GM23338 (cell line): ENCODE data around the gene C11orf16. TPM values are rescaled to one million over a fixed set of nuclear protein-coding genes. Genes with fewer than 3 reads are reported as not detected.

Experiments used
- ATAC-seq: fragments of 200-7000 bp; cut with Tn5 transposase; 3 replicates; pipeline ENCODE4 v1.9.1; 2020
- DNase-seq: peaks from one replicate; pipeline ENCODE4 v3.0.0-alpha.2; 2015; ENCODE audit warnings: low spot score
- H2AFZ ChIP-seq: fragments of 200-600 bp; sonication (generic); 2 replicates; pipeline ENCODE4 v1.8.0; 2016; ENCODE audit warnings: antibody characterized with exemption, mild to moderate bottlenecking, moderate library complexity
- H3F3A ChIP-seq: fragments of 200-600 bp; sonication (generic); replicated peaks from 2 replicates; pipeline ENCODE4 v1.8.0; 2017; ENCODE audit warnings: antibody characterized with exemption, mixed run types, low read depth
- H3K27ac ChIP-seq: fragments of 200-600 bp; sonication (generic); 2 replicates; pipeline ENCODE4 v1.6.1; 2016; ENCODE audit warnings: low read depth
- H3K27me3 ChIP-seq: fragments of 200-600 bp; sonication (generic); 2 replicates; pipeline ENCODE4 v1.8.0; 2016; ENCODE audit warnings: mild to moderate bottlenecking, mixed run types, moderate library complexity; ENCODE audit not compliant: insufficient read depth
- H3K36me3 ChIP-seq: fragments of 200-600 bp; sonication (generic); 2 replicates; pipeline ENCODE4 v1.8.0; 2016; ENCODE audit warnings: mild to moderate bottlenecking; ENCODE audit not compliant: insufficient read depth
- H3K4me1 ChIP-seq: fragments of 200-600 bp; sonication (generic); 2 replicates; pipeline ENCODE4 v1.8.0; 2016; ENCODE audit warnings: mild to moderate bottlenecking, moderate library complexity; ENCODE audit not compliant: insufficient read depth
- H3K4me2 ChIP-seq: fragments of 200-600 bp; sonication (generic); 2 replicates; pipeline ENCODE4 v1.7.1; 2017; ENCODE audit warnings: mixed run types
- H3K4me3 ChIP-seq: fragments of 200-600 bp; sonication (generic); 2 replicates; pipeline ENCODE4 v1.6.1; 2016; ENCODE audit warnings: mixed run types
- H3K79me2 ChIP-seq: fragments of 200-600 bp; sonication (generic); replicated peaks from 2 replicates; pipeline ENCODE4 v1.8.0; 2017; ENCODE audit warnings: mild to moderate bottlenecking; ENCODE audit not compliant: insufficient read depth
- H3K9me2 ChIP-seq: fragments of 200-600 bp; sonication (generic); 2 replicates; pipeline ENCODE4 v1.8.0; 2017; ENCODE audit not compliant: insufficient read depth
- H4K20me1 ChIP-seq: fragments of 200-600 bp; sonication (generic); replicated peaks from 2 replicates; pipeline ENCODE4 v1.8.0; 2017; ENCODE audit warnings: mild to moderate bottlenecking; ENCODE audit not compliant: insufficient read depth
- H3K27ac Mint-ChIP-seq: 2 replicates; pipeline ENCODE4 v1.8.0; 2020; ENCODE audit warnings: inconsistent platforms, mild to moderate bottlenecking, moderate library complexity, mixed read lengths
- H3K27me3 Mint-ChIP-seq: 3 replicates; pipeline ENCODE4 v1.8.0; 2022; ENCODE audit warnings: low read depth, mild to moderate bottlenecking, moderate library complexity, mixed read lengths, inconsistent platforms; ENCODE audit not compliant: insufficient read depth, poor library complexity
- H3K36me3 Mint-ChIP-seq: 3 replicates; pipeline ENCODE4 v1.8.0; 2021; ENCODE audit warnings: low read depth, mild to moderate bottlenecking, inconsistent platforms, moderate library complexity, mixed read lengths
- H3K4me1 Mint-ChIP-seq: 3 replicates; pipeline ENCODE4 v1.8.0; 2020; ENCODE audit warnings: mild to moderate bottlenecking, inconsistent platforms, mixed read lengths
- H3K4me3 Mint-ChIP-seq: 3 replicates; pipeline ENCODE4 v1.8.0; 2021; ENCODE audit warnings: moderate library complexity, mild to moderate bottlenecking, inconsistent platforms, mixed read lengths
- H3K9me3 Mint-ChIP-seq: 3 replicates; pipeline ENCODE4 v1.8.0; 2020; ENCODE audit warnings: moderate library complexity, mild to moderate bottlenecking, inconsistent platforms, mixed read lengths
- EZH2 ChIP-seq: fragments of 200-600 bp; sonication (generic); IDR thresholded peaks from one replicate; pipeline ENCODE4 v1.8.0; 2017; ENCODE audit warnings: antibody characterized with exemption, mild to moderate bottlenecking, low read depth; ENCODE audit not compliant: unreplicated experiment
- EZH2phosphoT487 ChIP-seq: fragments of 200-600 bp; sonication (generic); IDR thresholded peaks from one replicate; pipeline ENCODE4 v1.8.1; 2018; ENCODE audit warnings: antibody characterized with exemption; ENCODE audit not compliant: unreplicated experiment
- JUNB ChIP-seq: IDR thresholded peaks from one replicate; pipeline ENCODE4 v1.6.1; 2016; ENCODE audit warnings: antibody characterized with exemption; ENCODE audit not compliant: unreplicated experiment
- NANOG ChIP-seq: IDR thresholded peaks from 2 replicates; pipeline ENCODE4 v1.6.1; 2016; ENCODE audit warnings: antibody characterized with exemption, borderline replicate concordance
- POLR2AphosphoS5 ChIP-seq: IDR thresholded peaks from 2 replicates; pipeline ENCODE4 v1.6.1; 2016; ENCODE audit warnings: antibody characterized with exemption, low read depth
- STAT1 ChIP-seq: IDR thresholded peaks from one replicate; pipeline ENCODE4 v1.6.1; 2016; ENCODE audit warnings: antibody characterized with exemption; ENCODE audit not compliant: unreplicated experiment
- ZNF114 ChIP-seq: fragments of 250-450 bp; sonication (Bioruptor Pico); IDR thresholded peaks from 2 replicates; pipeline ENCODE4 v1.5.0; 2020; ENCODE audit warnings: mild to moderate bottlenecking, moderate library complexity
- ZNF331 ChIP-seq: fragments of 250-450 bp; sonication (Bioruptor Pico); IDR thresholded peaks from 2 replicates; pipeline ENCODE4 v1.5.0; 2020; ENCODE audit warnings: low read depth, mild to moderate bottlenecking, moderate library complexity
- ZNF462 ChIP-seq: fragments of 250-450 bp; sonication (Bioruptor Pico); IDR thresholded peaks from 2 replicates; pipeline ENCODE4 v1.5.0; 2020; ENCODE audit warnings: mild to moderate bottlenecking, moderate library complexity
- long read RNA-seq: library from polyadenylated mRNA; unstranded; transcript quantifications from one replicate; pipeline ENCODE4 v2.0.0, GENCODE V29; 2020; ENCODE audit not compliant: unreplicated experiment
- polyA plus RNA-seq: library from polyadenylated mRNA; unstranded; fragments of >200 nt; fragmentation: Nextera tagmentation; extraction: Ambion mirVana; gene quantifications from 2 replicates; pipeline ENCODE4 v1.2.1, GENCODE V29; 2016
- total RNA-seq: library from RNA; depleted of rRNA; stranded (reverse); fragments of >200 nt; shearing (Covaris generic); gene quantifications from 2 replicates; pipeline ENCODE4 v1.2.3, GENCODE V29; 2014; rRNA removed
- TF ChIP-seq, protein P1 (sequence below), 2 experiments: fragments of 200-600 bp in 1 of 2; sonication (generic) in 1 of 2; conservative IDR thresholded peaks; 2 replicates each; pipeline versions ENCODE4 v1.5.1 to v1.6.1; 2016 to 2017; ENCODE audit warnings: antibody characterized with exemption in 2 of 2, low read depth in 2 of 2, mild to moderate bottlenecking in 2 of 2, moderate library complexity in 1 of 2
- TF ChIP-seq, protein P2 (sequence below): IDR thresholded peaks from one replicate; pipeline ENCODE4 v1.6.1; 2018; ENCODE audit warnings: antibody characterized with exemption; ENCODE audit not compliant: unreplicated experiment
- TF ChIP-seq, protein P3 (sequence below): IDR thresholded peaks from 2 replicates; pipeline ENCODE4 v1.6.1; 2016; ENCODE audit warnings: antibody characterized with exemption

The C11orf16 gene, protein sequence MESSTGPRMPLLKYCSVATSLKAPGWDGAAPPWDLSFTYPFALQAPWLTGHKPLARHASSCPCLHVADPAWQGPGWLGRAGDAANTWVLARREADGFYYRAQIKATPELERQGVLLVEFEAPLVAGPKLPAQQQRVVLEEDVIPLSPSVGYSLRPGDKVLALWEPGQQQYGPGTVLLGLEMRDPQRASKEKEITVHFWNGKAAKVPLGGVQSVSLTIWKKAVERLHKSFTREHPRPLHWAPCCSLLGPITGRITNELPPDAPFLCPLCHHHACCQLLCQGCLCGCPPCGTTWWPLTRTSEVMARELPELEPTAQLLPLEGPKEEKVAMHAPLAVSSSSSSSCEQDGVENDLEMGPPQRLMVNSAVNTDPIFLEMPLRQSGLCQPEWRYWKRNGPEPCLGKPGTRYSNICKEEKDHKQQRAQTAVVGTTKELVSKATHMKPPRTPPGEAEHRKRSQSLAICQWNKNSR
- total RNA-seq (not detected in 2 replicates), polyA plus RNA-seq (0.31 TPM in 1 of 2 replicates, not detected in the other)
- long read RNA-seq, result 0 reads

- Histone ChIP-seq H3K27me3 (no peaks in the 10 kb centered on the region), H3K4me3 (no peak within 1 kb of the TSS), H2AFZ (peak within 1 kb of the TSS; percentile 86), H3K4me2 (0 out of 2 replicates have a peak within 1 kb of the TSS, but pooled peaks have one; percentile 32), H4K20me1 (no peaks in the 10 kb centered on the region), H3K4me1 (peaks cover 5% of the 10 kb centered on the region; the same call in 1 of the 2 replicates), H3K79me2 (no peaks in the 10 kb centered on the region), H3K9me2 (no peaks in the 10 kb centered on the region), H3F3A (no peaks in the 10 kb centered on the region), H3K27ac (no peak within 1 kb of the TSS), H3K36me3 (no peaks in the 10 kb centered on the region)
- peak; percentile 70 for ATAC-seq
- Mint-ChIP-seq H3K9me3 (no peaks in the 10 kb centered on the region), H3K27me3 (peaks cover 8% of the 10 kb centered on the region), H3K4me1 (peaks cover 25% of the 10 kb centered on the region), H3K36me3 (no peaks in the 10 kb centered on the region), H3K27ac (no peak within 1 kb of the TSS), H3K4me3 (peak within 1 kb of the TSS; percentile 23; the same call in 2 of the 3 replicates)
- peak; percentile 67 for DNase-seq
- TF ChIP-seq ZNF462 (CRISPR knock-in tag) (no peak), EZH2 (no peak), JUNB (no peak), STAT1 (no peak), ZNF331 (no peak), POLR2AphosphoS5 (no peak), ZNF114 (CRISPR knock-in tag) (no peak), NANOG (no peak), EZH2phosphoT487 (no peak)
- TF ChIP-seq, protein P1, sequence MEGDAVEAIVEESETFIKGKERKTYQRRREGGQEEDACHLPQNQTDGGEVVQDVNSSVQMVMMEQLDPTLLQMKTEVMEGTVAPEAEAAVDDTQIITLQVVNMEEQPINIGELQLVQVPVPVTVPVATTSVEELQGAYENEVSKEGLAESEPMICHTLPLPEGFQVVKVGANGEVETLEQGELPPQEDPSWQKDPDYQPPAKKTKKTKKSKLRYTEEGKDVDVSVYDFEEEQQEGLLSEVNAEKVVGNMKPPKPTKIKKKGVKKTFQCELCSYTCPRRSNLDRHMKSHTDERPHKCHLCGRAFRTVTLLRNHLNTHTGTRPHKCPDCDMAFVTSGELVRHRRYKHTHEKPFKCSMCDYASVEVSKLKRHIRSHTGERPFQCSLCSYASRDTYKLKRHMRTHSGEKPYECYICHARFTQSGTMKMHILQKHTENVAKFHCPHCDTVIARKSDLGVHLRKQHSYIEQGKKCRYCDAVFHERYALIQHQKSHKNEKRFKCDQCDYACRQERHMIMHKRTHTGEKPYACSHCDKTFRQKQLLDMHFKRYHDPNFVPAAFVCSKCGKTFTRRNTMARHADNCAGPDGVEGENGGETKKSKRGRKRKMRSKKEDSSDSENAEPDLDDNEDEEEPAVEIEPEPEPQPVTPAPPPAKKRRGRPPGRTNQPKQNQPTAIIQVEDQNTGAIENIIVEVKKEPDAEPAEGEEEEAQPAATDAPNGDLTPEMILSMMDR (conservative IDR thresholded peaks at IDR 0.05; ENCODE audit: low read depth in 2 of 2), result no peak
- TF ChIP-seq, protein P2, sequence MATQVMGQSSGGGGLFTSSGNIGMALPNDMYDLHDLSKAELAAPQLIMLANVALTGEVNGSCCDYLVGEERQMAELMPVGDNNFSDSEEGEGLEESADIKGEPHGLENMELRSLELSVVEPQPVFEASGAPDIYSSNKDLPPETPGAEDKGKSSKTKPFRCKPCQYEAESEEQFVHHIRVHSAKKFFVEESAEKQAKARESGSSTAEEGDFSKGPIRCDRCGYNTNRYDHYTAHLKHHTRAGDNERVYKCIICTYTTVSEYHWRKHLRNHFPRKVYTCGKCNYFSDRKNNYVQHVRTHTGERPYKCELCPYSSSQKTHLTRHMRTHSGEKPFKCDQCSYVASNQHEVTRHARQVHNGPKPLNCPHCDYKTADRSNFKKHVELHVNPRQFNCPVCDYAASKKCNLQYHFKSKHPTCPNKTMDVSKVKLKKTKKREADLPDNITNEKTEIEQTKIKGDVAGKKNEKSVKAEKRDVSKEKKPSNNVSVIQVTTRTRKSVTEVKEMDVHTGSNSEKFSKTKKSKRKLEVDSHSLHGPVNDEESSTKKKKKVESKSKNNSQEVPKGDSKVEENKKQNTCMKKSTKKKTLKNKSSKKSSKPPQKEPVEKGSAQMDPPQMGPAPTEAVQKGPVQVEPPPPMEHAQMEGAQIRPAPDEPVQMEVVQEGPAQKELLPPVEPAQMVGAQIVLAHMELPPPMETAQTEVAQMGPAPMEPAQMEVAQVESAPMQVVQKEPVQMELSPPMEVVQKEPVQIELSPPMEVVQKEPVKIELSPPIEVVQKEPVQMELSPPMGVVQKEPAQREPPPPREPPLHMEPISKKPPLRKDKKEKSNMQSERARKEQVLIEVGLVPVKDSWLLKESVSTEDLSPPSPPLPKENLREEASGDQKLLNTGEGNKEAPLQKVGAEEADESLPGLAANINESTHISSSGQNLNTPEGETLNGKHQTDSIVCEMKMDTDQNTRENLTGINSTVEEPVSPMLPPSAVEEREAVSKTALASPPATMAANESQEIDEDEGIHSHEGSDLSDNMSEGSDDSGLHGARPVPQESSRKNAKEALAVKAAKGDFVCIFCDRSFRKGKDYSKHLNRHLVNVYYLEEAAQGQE, result no peak
- TF ChIP-seq, protein P3, sequence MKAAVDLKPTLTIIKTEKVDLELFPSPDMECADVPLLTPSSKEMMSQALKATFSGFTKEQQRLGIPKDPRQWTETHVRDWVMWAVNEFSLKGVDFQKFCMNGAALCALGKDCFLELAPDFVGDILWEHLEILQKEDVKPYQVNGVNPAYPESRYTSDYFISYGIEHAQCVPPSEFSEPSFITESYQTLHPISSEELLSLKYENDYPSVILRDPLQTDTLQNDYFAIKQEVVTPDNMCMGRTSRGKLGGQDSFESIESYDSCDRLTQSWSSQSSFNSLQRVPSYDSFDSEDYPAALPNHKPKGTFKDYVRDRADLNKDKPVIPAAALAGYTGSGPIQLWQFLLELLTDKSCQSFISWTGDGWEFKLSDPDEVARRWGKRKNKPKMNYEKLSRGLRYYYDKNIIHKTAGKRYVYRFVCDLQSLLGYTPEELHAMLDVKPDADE, result no peak
These were observed at the start of gene C11orf16 for GRCh38 chr11:8932564-8933180. C11orf16 (minus strand) TSS chr11:8932947; CDS start chr11:8932308, 639 bp downstream.
